CD8-positive, alpha-beta memory T cell (primary cell): Measurements from ENCODE around the gene CCN6. TPM values are rescaled to one million over a fixed set of nuclear protein-coding genes. Genes with fewer than 3 reads are reported as not detected.

ENCODE experiments used
- polyA plus RNA-seq: library from polyadenylated mRNA; unstranded; fragments of 300-500 nt; fragmentation: Illumina TruSeq; gene quantifications from one replicate; pipeline ENCODE4 v1.2.3, GENCODE V29; 2021
- total RNA-seq, 2 experiments: library from RNA; stranded (reverse); gene quantifications; one replicate each; pipeline ENCODE4 v1.2.3, GENCODE V29; 2021

The CCN6 gene
- total and polyA plus RNA-seq, 3 experiments from 2014 or later: 0.15 TPM; not detected in 2

Other genes with a start within 250 kb of the CCN6 start
- 100 to 1,000 TPM; 481 to 491 TPM for gene FYN, start 180.7 kb upstream of the CCN6 start, total RNA-seq
- gene FYN, start 180.7 kb upstream of the CCN6 start, polyA plus RNA-seq: 611 TPM
- 10 to 100 TPM; 25.6 to 31.0 TPM for gene TUBE1, start 33.4 kb downstream of the CCN6 start, total RNA-seq
- 11.8 TPM for gene TUBE1, start 33.4 kb downstream of the CCN6 start, polyA plus RNA-seq
- 1 to 10 TPM; 7.2 to 8.7 TPM for gene FAM229B, start 33.5 kb downstream of the CCN6 start, total RNA-seq
- 5.5 TPM for gene FAM229B, start 33.5 kb downstream of the CCN6 start, polyA plus RNA-seq
- gene LAMA4, start 200.5 kb downstream of the CCN6 start, total RNA-seq: not detected
- not detected for gene LAMA4, start 200.5 kb downstream of the CCN6 start, polyA plus RNA-seq